Thyroid gland (tissue), 4 donors: Measurements from ENCODE around the gene FBH1.

Experiments
- POLR2A ChIP-seq, 2 donors: fragments of 450-650 bp; IDR thresholded peaks; one replicate each; pipeline ENCODE4 v1.6.1; 2017; ENCODE audit warnings: antibody characterized with exemption in 2 of 2, mild to moderate bottlenecking in 2 of 2, moderate library complexity in 1 of 2
- TF ChIP-seq, protein P1 (sequence below), 6 experiments: fragments of 200-600 bp in 3 of 6; fragments of 450-650 bp in 3 of 6; sonication (generic) in 3 of 6; IDR thresholded peaks; one replicate each; pipeline ENCODE4 v1.5.1; 2016 to 2019; ENCODE audit warnings: antibody characterized with exemption in 6 of 6, mild to moderate bottlenecking in 2 of 6, inconsistent platforms in 1 of 6, moderate library complexity in 1 of 6

GRCh38 chr10:5858811-5859210 lies 31.2 kb upstream of the FBH1 start:
- no peak for TF ChIP-seq POLR2A (IDR thresholded peaks at IDR 0.05)
- TF ChIP-seq, protein P1, sequence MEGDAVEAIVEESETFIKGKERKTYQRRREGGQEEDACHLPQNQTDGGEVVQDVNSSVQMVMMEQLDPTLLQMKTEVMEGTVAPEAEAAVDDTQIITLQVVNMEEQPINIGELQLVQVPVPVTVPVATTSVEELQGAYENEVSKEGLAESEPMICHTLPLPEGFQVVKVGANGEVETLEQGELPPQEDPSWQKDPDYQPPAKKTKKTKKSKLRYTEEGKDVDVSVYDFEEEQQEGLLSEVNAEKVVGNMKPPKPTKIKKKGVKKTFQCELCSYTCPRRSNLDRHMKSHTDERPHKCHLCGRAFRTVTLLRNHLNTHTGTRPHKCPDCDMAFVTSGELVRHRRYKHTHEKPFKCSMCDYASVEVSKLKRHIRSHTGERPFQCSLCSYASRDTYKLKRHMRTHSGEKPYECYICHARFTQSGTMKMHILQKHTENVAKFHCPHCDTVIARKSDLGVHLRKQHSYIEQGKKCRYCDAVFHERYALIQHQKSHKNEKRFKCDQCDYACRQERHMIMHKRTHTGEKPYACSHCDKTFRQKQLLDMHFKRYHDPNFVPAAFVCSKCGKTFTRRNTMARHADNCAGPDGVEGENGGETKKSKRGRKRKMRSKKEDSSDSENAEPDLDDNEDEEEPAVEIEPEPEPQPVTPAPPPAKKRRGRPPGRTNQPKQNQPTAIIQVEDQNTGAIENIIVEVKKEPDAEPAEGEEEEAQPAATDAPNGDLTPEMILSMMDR (IDR thresholded peaks at IDR 0.05), result no peak
